Measurements from ENCODE around the gene NCF2.
A peak's percentile ranks its signal among the peaks of the same experiment; 100 is the strongest.
"Not testable (repeated sequence)": the region's sequence is repeated elsewhere in the genome, so short reads cannot be mapped to it uniquely, and the experiment has no call there.

Gene NCF2, protein sequence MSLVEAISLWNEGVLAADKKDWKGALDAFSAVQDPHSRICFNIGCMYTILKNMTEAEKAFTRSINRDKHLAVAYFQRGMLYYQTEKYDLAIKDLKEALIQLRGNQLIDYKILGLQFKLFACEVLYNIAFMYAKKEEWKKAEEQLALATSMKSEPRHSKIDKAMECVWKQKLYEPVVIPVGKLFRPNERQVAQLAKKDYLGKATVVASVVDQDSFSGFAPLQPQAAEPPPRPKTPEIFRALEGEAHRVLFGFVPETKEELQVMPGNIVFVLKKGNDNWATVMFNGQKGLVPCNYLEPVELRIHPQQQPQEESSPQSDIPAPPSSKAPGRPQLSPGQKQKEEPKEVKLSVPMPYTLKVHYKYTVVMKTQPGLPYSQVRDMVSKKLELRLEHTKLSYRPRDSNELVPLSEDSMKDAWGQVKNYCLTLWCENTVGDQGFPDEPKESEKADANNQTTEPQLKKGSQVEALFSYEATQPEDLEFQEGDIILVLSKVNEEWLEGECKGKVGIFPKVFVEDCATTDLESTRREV

DNA sequence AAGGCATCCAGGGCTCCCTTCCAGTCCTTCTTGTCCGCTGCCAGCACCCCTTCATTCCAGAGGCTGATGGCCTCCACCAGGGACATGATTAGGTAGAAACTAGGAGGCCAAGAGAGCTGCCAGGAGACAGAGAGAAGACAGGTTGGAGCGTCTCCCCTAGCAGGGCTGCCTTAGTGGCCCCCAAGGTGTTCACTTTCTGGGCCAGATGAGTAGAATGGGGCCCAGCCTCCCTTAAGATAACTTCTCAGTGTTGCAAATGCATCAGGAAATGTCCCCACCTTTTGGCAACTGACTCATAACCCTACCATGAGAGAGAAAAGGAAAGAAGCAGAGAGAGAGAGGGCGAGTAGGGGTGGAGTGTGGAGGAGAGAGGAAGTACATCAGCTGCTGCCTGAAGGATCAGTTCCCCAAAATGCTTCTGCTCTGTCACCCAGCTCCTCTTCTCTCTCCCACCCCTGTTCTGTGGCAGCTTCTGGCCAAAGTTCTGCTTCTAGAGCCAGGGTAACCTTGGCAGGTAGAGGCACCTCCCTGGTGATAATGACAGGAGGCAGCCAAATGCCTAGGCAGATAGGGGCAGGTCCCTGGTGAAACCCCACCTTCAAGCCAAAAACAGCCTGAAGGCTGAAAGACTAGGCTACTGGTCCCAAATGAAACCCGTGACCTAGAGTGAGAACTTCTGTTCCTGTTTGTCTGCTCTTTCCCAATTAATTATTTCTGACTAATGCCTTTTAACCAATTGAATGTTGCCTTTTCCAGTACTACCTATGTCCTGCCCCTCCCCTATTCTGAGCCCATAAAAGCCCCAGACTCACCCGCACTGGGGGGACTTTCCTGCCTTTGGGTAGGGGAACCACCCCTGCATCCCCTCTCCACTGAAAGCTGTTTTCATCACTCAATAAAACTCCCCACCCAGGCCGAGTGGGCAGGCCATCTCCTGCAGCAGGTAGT, at the start of gene NCF2:
Gene NCF2, minus strand, starts transcription at position 216 of the 948 bp plus-strand sequence. Its CDS starts 130 bp downstream, at position 86.
- peak; percentile 95 to 98 for DNase-seq

DNA sequence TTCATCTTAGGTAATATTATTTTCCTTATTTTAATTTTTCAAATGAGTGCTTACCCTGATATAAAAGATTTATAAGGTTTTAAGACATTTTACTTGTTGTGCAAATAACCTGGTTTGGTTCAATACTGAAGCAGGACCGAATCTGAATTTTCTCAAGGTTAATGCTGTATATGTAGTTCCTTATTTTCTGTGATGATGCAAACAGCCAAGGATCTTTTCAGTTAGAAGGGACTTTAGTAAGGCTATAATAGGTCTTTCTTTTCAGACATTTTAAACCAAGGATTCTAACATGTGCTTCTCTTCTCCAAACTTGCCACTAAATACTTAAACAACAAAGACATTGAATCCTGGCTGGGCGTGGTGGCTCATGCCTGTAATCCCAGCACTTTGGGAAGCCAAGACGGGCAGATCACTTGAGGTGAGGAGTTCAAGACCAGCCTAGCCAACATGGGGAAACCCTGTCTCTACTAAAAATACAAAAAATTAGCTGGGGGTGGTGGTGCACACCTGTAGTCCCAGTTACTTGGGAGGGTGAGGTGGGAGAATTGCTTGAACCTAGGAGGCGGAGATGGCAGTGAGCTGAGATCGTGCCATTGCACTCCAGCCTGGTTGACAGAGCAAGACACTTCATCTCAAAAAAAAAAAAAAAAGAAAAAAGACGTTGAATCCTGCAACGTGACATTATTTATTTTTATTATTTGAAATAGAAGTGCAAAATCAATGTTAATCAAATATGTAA, 48.6 kb upstream of the NCF2 start:
- DNase-seq: peak; percentile 7 to 15

GRCh38 chr1:183636783-183637182, 46.5 kb upstream of the NCF2 start:
- no peak for DNase-seq

GRCh38 chr1:183636334-183636682, 46.0 kb upstream of the NCF2 start:
- no peak for DNase-seq

GRCh38 chr1:183635606-183636333, 45.5 kb upstream of the NCF2 start, which contains the start of gene ARPC5:
Gene ARPC5 (minus strand): TSS chr1:183635783. CDS start chr1:183635659, 124 bp downstream.
- peak; percentile 97 to 98 for DNase-seq

GRCh38 chr1:183635099-183635605, 44.9 kb upstream of the NCF2 start:
- no peak for DNase-seq

- DNase-seq: peak in 1 of 2 experiments; percentile 16
These were observed 44.3 kb upstream of the NCF2 start for GRCh38 chr1:183634429-183635065.

GRCh38 chr1:183633676-183634343, 43.6 kb upstream of the NCF2 start:
- DNase-seq: peak; percentile 92 to 93

GRCh38 chr1:183632964-183633363, 42.7 kb upstream of the NCF2 start:
- DNase-seq: no peak

DNA sequence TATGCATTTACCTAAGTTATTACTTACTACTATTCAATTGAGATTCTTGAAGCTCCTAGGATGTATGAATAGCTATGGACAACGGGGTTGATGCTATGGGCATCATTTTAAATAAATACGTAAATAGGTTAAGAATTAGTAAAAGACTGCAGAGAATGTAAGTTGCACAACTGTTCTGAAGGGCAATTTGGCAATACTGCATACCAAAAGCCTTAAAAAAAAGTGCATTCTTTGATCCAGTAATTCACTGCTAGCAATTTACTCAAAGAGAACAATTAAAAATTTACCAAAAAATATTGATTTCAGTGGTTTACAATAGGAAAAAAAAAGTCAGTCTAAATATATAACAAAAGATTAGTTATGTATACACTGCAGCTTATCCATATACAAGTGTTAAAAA, 41.9 kb upstream of the NCF2 start:
- no peak for DNase-seq

DNA sequence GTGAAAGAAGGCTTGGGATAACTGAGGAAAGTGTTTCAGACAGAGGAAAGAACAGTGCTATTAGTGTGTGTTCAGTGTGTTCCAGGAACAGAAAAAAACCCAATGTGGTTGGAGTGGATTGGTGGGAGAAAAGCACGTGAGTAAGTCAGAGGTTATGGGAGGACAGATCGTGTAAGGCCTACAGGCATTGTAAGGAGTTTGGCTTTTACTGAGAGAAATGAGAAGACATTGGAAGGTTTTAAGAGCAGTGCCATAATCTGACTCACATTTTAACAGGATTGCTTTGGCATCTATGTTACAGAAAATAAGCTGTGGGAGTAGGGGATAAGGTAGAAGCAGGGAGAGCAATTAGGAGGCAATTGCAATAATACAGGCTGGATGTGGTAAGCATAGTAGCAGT, 40.5 kb upstream of the NCF2 start:
- DNase-seq: no peak

- no peak for DNase-seq
These were observed 38.3 kb upstream of the NCF2 start for GRCh38 chr1:183628537-183628936.

DNA sequence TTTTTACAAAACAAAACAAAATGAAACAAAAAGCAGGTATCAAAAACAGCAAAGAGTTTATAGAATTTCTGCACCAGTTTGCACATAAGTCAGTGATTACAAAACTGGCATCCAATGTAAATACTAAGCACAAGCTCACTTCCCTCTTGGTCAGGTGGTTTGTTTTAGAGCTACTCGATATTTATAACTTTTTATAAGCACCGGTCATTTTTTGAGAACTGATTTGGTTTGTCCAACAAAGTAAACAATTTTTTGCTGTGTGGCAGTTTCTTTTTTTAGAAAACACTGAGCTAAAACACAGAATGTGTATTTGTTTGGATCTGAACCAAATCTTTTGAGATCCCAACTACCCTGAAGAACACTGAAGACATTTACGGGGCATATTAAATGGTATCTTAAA, 36.0 kb upstream of the NCF2 start:
- DNase-seq: not testable (repeated sequence)

DNA sequence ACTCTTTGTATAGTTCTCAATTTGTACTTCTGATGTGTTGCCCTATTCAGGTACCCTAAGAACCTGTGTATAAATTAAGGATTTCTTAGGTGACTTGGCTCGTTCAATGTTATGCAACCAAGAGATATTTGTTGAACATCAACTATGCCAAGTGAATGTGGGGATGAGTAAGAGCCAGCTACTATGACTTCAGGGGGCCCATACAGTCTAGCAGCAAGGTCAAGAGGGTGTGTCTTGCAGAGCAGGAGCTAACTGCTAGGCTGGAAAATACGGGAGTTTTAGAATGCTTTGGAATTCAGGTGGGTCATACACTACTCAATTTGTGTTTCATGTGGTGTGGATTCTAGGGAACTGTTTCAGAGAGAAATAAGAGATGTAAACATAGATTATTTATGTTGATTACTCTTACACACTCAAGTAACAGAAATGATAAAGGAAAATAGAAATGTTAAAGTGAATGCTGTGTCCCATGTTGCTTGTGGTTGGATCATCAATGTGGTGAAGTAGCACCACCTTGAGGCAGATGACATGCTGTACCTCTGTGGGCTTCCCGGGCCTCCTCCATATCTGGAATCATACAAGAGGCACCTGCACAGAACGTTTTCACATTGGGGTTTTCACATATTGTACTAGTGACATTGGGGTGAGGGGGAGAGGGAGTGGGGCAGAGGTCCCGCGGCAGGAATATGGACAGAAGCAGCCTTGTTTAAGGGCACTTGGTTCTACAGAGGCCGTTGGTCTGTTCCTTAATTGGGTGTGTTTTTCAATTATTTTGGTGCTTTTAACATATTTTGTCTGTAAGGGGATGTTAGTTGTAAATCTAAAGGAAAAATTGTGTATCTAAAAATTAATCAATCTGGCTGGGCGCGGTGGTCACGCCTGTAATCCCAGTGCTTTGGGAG, 32.9 kb upstream of the NCF2 start:
- peak; percentile 62 for DNase-seq

- peak; percentile 40 to 46 for DNase-seq
These were observed 31.8 kb upstream of the NCF2 start for GRCh38 chr1:183622013-183622412.

DNA sequence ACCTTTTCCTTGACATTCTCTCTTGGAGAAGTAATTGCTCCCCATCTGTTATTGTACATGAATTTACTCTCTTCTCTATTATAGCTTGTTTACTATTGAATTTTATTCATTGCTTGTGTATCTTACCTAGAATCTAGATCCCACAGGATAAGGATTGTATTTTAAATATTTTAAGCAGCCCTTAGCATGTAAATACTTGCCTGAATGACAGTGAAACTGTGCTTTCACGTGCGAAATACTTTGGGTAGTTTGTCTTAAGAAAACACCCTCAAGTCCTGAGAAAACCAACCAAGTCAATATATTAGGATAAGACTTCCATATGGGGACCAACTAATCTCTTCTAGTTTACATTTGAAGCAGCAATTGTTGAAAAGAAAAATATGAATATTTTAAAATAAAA, 30.1 kb upstream of the NCF2 start:
- DNase-seq: no peak

- DNase-seq: no peak
These were observed 29.5 kb upstream of the NCF2 start for GRCh38 chr1:183619781-183620180.

DNA sequence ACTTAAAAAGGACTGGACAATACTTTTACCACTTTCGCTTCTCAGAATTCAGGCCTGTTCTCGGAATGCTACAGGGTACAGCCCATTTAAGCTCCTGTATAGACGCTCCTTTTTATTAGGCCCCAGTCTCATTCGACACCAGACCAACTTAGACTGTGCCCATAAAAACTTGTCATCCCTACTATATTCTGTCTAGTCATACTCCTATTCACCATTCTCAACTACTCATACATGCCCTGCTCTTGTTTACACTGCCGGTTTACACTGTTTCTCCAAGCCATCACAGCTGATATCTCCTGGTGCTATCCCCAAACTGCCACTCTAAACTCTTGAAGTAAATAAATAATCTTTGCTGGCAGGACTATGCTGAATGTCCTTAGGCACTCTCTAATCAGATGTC, 27.9 kb upstream of the NCF2 start:
- not testable (repeated sequence) for DNase-seq

GRCh38 chr1:183612975-183613374, 22.7 kb upstream of the NCF2 start:
- DNase-seq: not testable (repeated sequence)

DNA sequence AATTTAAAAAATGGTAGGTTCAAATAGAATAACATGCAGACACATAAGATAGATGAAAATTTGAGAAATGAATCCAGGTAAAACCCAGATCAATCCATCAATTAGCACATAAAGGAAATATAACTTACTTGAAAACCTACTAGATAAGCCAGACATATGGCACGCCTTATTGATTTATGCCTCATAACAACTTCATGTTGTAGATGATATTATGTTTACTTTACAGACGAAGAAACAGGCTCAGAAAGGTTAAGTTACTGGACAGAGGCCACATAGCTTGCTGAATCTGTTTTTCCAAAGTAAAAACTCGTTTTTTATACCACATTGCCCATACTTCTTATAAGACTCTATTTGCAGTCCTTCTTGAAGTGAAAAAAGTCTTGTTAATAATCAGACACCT, 22.1 kb upstream of the NCF2 start:
- no peak for DNase-seq
